Mesendoderm (in vitro differentiated cells): ENCODE results near the gene PTPRU. TPM values are rescaled to one million over a fixed set of nuclear protein-coding genes. Genes with fewer than 3 reads are reported as not detected.

Experiments
- DNase-seq: peaks from one replicate; pipeline ENCODE4 v3.0.0; 2013
- H2AK5ac ChIP-seq: 2 replicates; pipeline ENCODE4 v1.6.1; 2013; ENCODE audit warnings: low read length, inconsistent platforms
- H2BK120ac ChIP-seq: 2 replicates; pipeline ENCODE4 v1.6.1; 2013; ENCODE audit warnings: low read depth, mild to moderate bottlenecking, low read length, moderate library complexity, mixed read lengths
- H2BK15ac ChIP-seq: replicated peaks from 2 replicates; pipeline ENCODE4 v1.6.1; 2013; ENCODE audit warnings: low read depth, mild to moderate bottlenecking, moderate library complexity
- H2BK5ac ChIP-seq: 2 replicates; pipeline ENCODE4 v1.6.1; 2013; ENCODE audit warnings: low read length, inconsistent platforms
- H3K18ac ChIP-seq: 2 replicates; pipeline ENCODE4 v1.6.1; 2013; ENCODE audit warnings: mild to moderate bottlenecking, low read length, mixed read lengths
- H3K23ac ChIP-seq: one replicate; pipeline ENCODE4 v1.6.1; 2013; ENCODE audit warnings: low read length
- H3K27ac ChIP-seq: 2 replicates; pipeline ENCODE4 v1.5.1; 2013; ENCODE audit warnings: low read depth, mild to moderate bottlenecking, inconsistent platforms, low read length, moderate library complexity
- H3K27me3 ChIP-seq: 2 replicates; pipeline ENCODE4 v1.6.1; 2013; ENCODE audit warnings: low read length, control low read depth, mild to moderate bottlenecking, inconsistent platforms; ENCODE audit not compliant: insufficient read depth, poor library complexity
- H3K36me3 ChIP-seq: 2 replicates; pipeline ENCODE4 v1.6.1; 2013; ENCODE audit warnings: low read length, inconsistent platforms; ENCODE audit not compliant: control insufficient read depth, insufficient read depth
- H3K4ac ChIP-seq: one replicate; pipeline ENCODE4 v1.6.1; 2013; ENCODE audit warnings: low read depth, mild to moderate bottlenecking, low read length, moderate library complexity
- H3K4me1 ChIP-seq: 2 replicates; pipeline ENCODE4 v1.6.1; 2013; ENCODE audit warnings: low read depth, low read length, inconsistent platforms; ENCODE audit not compliant: control insufficient read depth
- H3K4me2 ChIP-seq: 2 replicates; pipeline ENCODE4 v1.6.1; 2013; ENCODE audit warnings: low read length
- H3K4me3 ChIP-seq: 2 replicates; pipeline ENCODE4 v1.5.1; 2013; ENCODE audit warnings: mild to moderate bottlenecking, low read length
- H3K56ac ChIP-seq: one replicate; pipeline ENCODE4 v1.6.1; 2013; ENCODE audit warnings: low read length
- H3K79me1 ChIP-seq: 2 replicates; pipeline ENCODE4 v1.6.1; 2013; ENCODE audit warnings: low read length, inconsistent platforms
- H3K79me2 ChIP-seq: 2 replicates; pipeline ENCODE4 v1.6.1; 2013; ENCODE audit warnings: mild to moderate bottlenecking, low read length; ENCODE audit not compliant: control insufficient read depth, insufficient read depth
- H3K9ac ChIP-seq: 2 replicates; pipeline ENCODE4 v1.6.1; 2013; ENCODE audit warnings: low read length, inconsistent platforms
- H4K5ac ChIP-seq: one replicate; pipeline ENCODE4 v1.6.1; 2013; ENCODE audit warnings: low read length
- H4K8ac ChIP-seq: one replicate; pipeline ENCODE4 v1.6.1; 2013; ENCODE audit warnings: low read depth, mild to moderate bottlenecking, control low read depth, low read length, moderate library complexity
- WGBS: extraction: QIAGEN DNeasy Blood & Tissue Kit; methylation state at CpG from one replicate; pipeline ENCODE4 v1.1.7; 2013; ENCODE audit warnings: low lambda C conversion rate, missing lambda C conversion rate; ENCODE audit not compliant: insufficient coverage; ENCODE audit errors: extremely low coverage; 5-methylcytosine and 5-hydroxymethylcytosine counted together
- polyA plus RNA-seq, 2 experiments: library from polyadenylated mRNA; stranded (reverse); fragments of 200-250 nt; gene quantifications; one replicate each; pipeline ENCODE4 v1.2.3, GENCODE V29; 2013

The PTPRU gene
- polyA plus RNA-seq (2013, experiment 1 of 2) = 25.6 TPM
- 25.8 TPM for polyA plus RNA-seq (2013, experiment 2 of 2)

DNA sequence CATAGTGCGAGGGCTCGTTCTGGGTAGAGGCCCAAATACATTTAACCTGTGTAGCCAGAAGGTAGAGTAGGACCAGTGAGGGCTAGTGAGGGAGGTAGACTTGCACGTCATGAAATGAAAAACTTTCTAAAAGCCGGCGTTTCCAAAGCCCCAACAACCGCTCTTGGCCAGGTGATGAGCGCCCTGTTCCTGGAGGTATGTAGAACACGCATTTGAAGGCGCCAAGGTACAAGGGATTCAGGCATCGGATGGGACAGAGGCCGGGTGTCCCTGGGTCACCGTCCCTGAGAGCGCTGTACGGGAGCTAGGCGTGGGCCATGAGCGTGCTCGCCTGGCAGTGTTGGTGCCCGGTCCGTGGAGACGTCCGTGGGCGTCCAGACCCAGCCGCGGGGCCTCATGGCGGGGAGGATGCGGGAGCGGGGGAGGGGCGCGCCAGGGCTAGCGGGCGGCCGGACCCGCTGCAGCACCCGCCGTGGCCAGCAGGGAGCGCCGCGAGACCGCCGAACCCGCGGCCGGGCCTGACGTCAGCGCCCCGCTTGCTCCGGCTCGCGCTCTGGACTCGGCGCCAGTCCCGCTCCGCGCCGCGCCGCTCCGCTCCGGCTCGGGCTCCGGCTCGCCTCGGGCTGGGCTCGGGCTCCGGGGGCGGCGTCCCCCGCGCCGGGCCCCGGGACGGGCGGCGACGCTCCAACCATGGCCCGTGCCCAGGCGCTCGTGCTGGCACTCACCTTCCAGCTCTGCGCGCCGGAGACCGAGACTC is at the start of gene PTPRU:
Gene PTPRU (plus strand): TSS at position 568 of the 757 bp plus-strand sequence. CDS start 123 bp downstream, at position 691.
- Histone ChIP-seq H2BK15ac (no peak within 1 kb of the TSS), H3K79me1 (peaks cover 13% of the 10 kb centered on the region), H3K4me3 (peak within 1 kb of the TSS; percentile 82), H3K79me2 (peaks cover 18% of the 10 kb centered on the region), H2AK5ac (peak within 1 kb of the TSS; percentile 7), H3K4ac (no peak within 1 kb of the TSS), H3K27ac (peak within 1 kb of the TSS; percentile 10), H4K5ac (no peak within 1 kb of the TSS), H3K4me2 (peak within 1 kb of the TSS; percentile 99), H4K8ac (no peak within 1 kb of the TSS), H3K23ac (peak within 1 kb of the TSS; percentile 99), H3K56ac (peak within 1 kb of the TSS; percentile 92), H2BK120ac (no peak within 1 kb of the TSS), H3K27me3 (no peaks in the 10 kb centered on the region), H3K4me1 (peaks cover 17% of the 10 kb centered on the region), H3K9ac (peak within 1 kb of the TSS; percentile 91), H2BK5ac (peak within 1 kb of the TSS; percentile 43), H3K36me3 (no peaks in the 10 kb centered on the region), H3K18ac (peak within 1 kb of the TSS; percentile 33)
- WGBS = no CpG with 5 or more reads among the region's 82 CpGs
- peak; percentile 82 for DNase-seq

DNA sequence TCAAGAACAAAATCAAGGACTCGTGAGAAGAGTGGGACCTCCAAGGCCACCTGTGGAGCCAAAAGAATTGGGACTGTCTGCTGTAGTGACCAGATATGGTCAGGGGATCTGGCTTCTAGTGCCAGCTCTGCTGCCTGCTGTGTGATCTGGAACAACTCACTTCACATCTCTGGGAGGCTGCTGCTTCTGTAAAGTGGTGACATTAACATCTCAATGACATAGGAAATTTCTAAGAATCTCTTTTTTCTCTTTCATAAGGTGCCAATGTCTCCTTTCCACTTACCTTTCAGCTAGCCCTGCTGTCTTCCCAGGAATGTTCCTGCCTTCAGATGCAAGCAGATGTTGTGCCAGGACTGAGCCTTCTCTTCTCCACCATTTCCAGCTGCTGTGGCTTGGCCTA is 49.6 kb upstream of the PTPRU start:
- Histone ChIP-seq H3K56ac (no peak overlapping the region), H3K4me3 (no peak overlapping the region), H3K27ac (no peak overlapping the region), H3K79me1 (no peaks in the 10 kb centered on the region), H3K4ac (no peak overlapping the region), H3K23ac (no peak overlapping the region), H3K36me3 (no peaks in the 10 kb centered on the region), H2BK120ac (no peak overlapping the region), H3K4me2 (no peak overlapping the region), H4K8ac (no peak overlapping the region), H4K5ac (no peak overlapping the region), H3K27me3 (no peaks in the 10 kb centered on the region), H3K4me1 (no peaks in the 10 kb centered on the region), H3K9ac (no peak overlapping the region), H3K18ac (no peak overlapping the region), H2BK15ac (no peak overlapping the region), H3K79me2 (no peaks in the 10 kb centered on the region), H2AK5ac (no peak overlapping the region), H2BK5ac (no peak overlapping the region)
- peak; percentile 50 for DNase-seq
- no CpG with 5 or more reads among the region's 1 CpG for WGBS

DNA sequence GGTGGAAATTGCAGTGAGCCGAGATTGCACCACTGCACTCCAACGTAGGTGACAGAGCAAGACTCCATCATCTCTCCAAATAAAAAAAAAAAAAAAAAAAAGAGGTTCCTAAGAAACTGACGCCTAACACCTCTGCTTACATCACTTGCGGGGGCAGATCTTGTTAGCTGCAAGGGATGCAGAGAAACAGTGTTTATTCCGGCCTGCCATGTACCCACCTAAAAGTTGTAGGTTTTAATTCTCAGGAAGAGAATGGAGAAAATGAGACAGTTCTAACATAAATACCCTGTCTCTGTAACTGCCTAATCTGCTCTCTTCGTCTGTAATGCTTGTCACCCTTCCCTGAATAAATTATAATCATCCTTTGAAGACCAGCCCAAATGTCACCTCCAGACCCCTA is 45.6 kb upstream of the PTPRU start:
- Histone ChIP-seq H3K36me3 (peaks cover 4% of the 10 kb centered on the region), H3K23ac (no peak overlapping the region), H3K79me1 (no peaks in the 10 kb centered on the region), H3K4me3 (no peak overlapping the region), H3K18ac (no peak overlapping the region), H4K5ac (no peak overlapping the region), H3K4me1 (no peaks in the 10 kb centered on the region), H3K4ac (no peak overlapping the region), H2BK120ac (no peak overlapping the region), H2AK5ac (no peak overlapping the region), H4K8ac (no peak overlapping the region), H3K9ac (no peak overlapping the region), H3K56ac (no peak overlapping the region), H3K27ac (no peak overlapping the region), H2BK5ac (no peak overlapping the region), H3K4me2 (no peak overlapping the region), H3K79me2 (no peaks in the 10 kb centered on the region), H2BK15ac (no peak overlapping the region), H3K27me3 (no peaks in the 10 kb centered on the region)
- WGBS = no CpG with 5 or more reads among the region's 6 CpGs
- DNase-seq = no peak

DNA sequence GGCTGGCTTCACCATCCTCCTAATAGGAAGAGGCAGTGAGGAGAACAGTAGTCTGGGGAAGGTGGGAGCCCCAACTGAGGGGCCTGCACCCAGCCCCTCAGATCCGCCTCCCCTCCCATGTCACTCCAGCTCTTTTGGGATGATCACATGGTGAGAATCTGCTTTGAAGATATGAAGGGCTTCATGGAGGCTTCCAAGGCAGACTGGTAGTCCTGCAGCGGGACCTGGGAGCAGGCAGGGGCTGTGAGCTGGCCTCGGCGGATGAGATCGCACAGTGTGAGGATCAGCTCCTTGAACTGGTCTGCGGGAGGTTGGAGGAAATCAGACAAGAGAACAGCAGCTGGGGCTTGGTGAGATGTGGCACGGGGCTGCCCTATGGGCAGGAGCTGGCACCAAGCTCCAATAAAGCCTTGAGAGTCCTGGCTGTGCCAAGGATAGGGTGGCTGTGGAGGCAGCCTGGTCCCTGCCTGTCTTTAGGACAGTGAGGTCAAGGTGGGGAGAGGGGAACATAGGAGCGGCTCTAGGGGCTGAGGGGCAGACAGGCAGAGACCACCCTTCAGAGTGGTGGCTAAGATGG is 42.4 kb upstream of the PTPRU start:
- H3K27ac ChIP-seq = no peak overlapping the region
- no peak overlapping the region for H2AK5ac ChIP-seq
- no CpG with 5 or more reads among the region's 8 CpGs for WGBS
- H3K79me1 ChIP-seq = no peaks in the 10 kb centered on the region
- H3K4me2 ChIP-seq = no peak overlapping the region
- H3K27me3 ChIP-seq = no peaks in the 10 kb centered on the region
- H3K79me2 ChIP-seq = no peaks in the 10 kb centered on the region
- H4K5ac ChIP-seq = no peak overlapping the region
- DNase-seq = no peak
- no peak overlapping the region for H4K8ac ChIP-seq
- no peak overlapping the region for H2BK5ac ChIP-seq
- H3K4me1 ChIP-seq = peaks cover 2% of the 10 kb centered on the region
- H3K18ac ChIP-seq = no peak overlapping the region
- H2BK120ac ChIP-seq = no peak overlapping the region
- no peak overlapping the region for H2BK15ac ChIP-seq
- peaks cover 4% of the 10 kb centered on the region for H3K36me3 ChIP-seq
- H3K4ac ChIP-seq = no peak overlapping the region
- no peak overlapping the region for H3K23ac ChIP-seq
- H3K9ac ChIP-seq = no peak overlapping the region
- no peak overlapping the region for H3K56ac ChIP-seq
- H3K4me3 ChIP-seq = no peak overlapping the region

DNA sequence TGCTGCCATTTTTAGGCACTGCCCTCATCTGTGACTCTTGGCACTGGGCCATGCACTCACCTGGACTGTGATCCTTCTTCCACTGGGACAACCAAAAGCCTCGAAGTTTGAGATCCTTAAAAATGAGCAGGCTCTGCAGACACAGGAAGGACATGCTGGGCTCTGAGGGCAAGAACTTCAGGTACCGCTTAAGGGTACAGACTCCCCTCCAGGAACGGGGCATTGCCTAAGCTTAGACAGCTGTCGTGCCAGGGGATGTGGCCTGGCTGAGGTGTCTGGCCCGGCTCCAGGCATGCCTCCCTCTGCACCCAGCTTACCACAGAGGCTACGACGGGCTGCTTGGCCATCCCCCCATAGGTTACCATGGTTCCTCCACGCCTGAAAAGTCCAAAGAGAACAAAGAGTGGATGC is 40.4 kb upstream of the PTPRU start:
- Histone ChIP-seq H3K27me3 (no peaks in the 10 kb centered on the region), H3K9ac (no peak overlapping the region), H4K8ac (no peak overlapping the region), H3K79me1 (no peaks in the 10 kb centered on the region), H2BK120ac (no peak overlapping the region), H3K56ac (peak overlapping the region; percentile 10), H3K27ac (no peak overlapping the region), H3K4ac (no peak overlapping the region), H3K23ac (no peak overlapping the region), H4K5ac (no peak overlapping the region), H3K18ac (no peak overlapping the region), H3K4me3 (no peak overlapping the region), H3K4me2 (no peak overlapping the region), H3K79me2 (no peaks in the 10 kb centered on the region), H3K36me3 (peaks cover 6% of the 10 kb centered on the region), H2BK15ac (no peak overlapping the region), H2AK5ac (no peak overlapping the region), H2BK5ac (no peak overlapping the region), H3K4me1 (peaks cover 2% of the 10 kb centered on the region)
- no peak for DNase-seq
- no CpG with 5 or more reads among the region's 8 CpGs for WGBS
